CD14-positive monocyte (primary cell): ENCODE measurements around the gene NAV1. TPM values are rescaled to one million over a fixed set of nuclear protein-coding genes. Genes with fewer than 3 reads are reported as not detected.
"Not testable (repeated sequence)": the region's sequence is repeated elsewhere in the genome, so short reads cannot be mapped to it uniquely, and the experiment has no call there.

ENCODE experiments used
- DNase-seq, 3 donors: peaks; one replicate each; pipeline ENCODE4 v3.0.0-alpha.2; 2011 to 2022
- H2AFZ ChIP-seq: 2 replicates; pipeline ENCODE4 v1.6.0; 2012; ENCODE audit warnings: mild to moderate bottlenecking, low read depth, low read length, inconsistent platforms; ENCODE audit not compliant: insufficient read depth, poor library complexity, severe bottlenecking
- H3K27ac ChIP-seq, 2 donors: 1 replicate in 1 of 2; 2 replicates in 1 of 2; pipeline ENCODE4 v1.5.1; 2012 to 2013; ENCODE audit warnings: low read length in 2 of 2, control low read depth in 1 of 2, inconsistent platforms in 1 of 2, low read depth in 1 of 2, mild to moderate bottlenecking in 1 of 2
- H3K27me3 ChIP-seq, 2 donors: one replicate each; pipeline versions ENCODE4 v1.6.0 to v1.6.1; 2011 to 2013; ENCODE audit warnings: low read length in 2 of 2; ENCODE audit not compliant: control insufficient read depth in 2 of 2, insufficient read depth in 2 of 2
- H3K36me3 ChIP-seq, 2 donors: replicated peaks in 1 of 2; 1 replicate in 1 of 2; 2 replicates in 1 of 2; pipeline versions ENCODE4 v1.5.1 to v1.6.1; 2012 to 2013; ENCODE audit warnings: low read length in 2 of 2, control low read depth in 1 of 2, inconsistent platforms in 1 of 2, mild to moderate bottlenecking in 1 of 2; ENCODE audit not compliant: insufficient read depth in 2 of 2, control insufficient read depth in 1 of 2
- H3K4me1 ChIP-seq, 2 donors: 1 replicate in 1 of 2; 2 replicates in 1 of 2; pipeline versions ENCODE4 v1.5.1 to v1.6.1; 2012 to 2013; ENCODE audit warnings: low read length in 2 of 2, control low read depth in 1 of 2, inconsistent platforms in 1 of 2, mild to moderate bottlenecking in 1 of 2, moderate library complexity in 1 of 2; ENCODE audit not compliant: insufficient read depth in 2 of 2, control insufficient read depth in 1 of 2
- H3K4me2 ChIP-seq: replicated peaks from 2 replicates; pipeline ENCODE3; 2012; ENCODE audit warnings: low read length, moderate library complexity, mild to moderate bottlenecking; ENCODE audit not compliant: poor library complexity, severe bottlenecking; ENCODE audit errors: extremely low read depth
- H3K4me3 ChIP-seq, 3 experiments: fragments of 200-600 bp in 1 of 3; sonication (generic) in 1 of 3; replicated peaks in 1 of 3; 1 replicate in 2 of 3; 2 replicates in 1 of 3; pipeline ENCODE4 v1.5.1; 2011 to 2013; ENCODE audit warnings: low read length in 3 of 3, mild to moderate bottlenecking in 3 of 3, control low read depth in 2 of 3, low read depth in 2 of 3, inconsistent platforms in 1 of 3, moderate library complexity in 1 of 3
- H3K79me2 ChIP-seq: 2 replicates; pipeline ENCODE4 v1.6.0; 2012; ENCODE audit warnings: mild to moderate bottlenecking, control low read depth, inconsistent platforms, low read length, moderate library complexity; ENCODE audit not compliant: insufficient read depth
- H3K9ac ChIP-seq: 2 replicates; pipeline ENCODE4 v1.6.0; 2017; ENCODE audit warnings: low read length, mild to moderate bottlenecking; ENCODE audit not compliant: insufficient read depth, poor library complexity, severe bottlenecking
- H3K9me3 ChIP-seq, 2 donors: replicated peaks in 1 of 2; 1 replicate in 1 of 2; 2 replicates in 1 of 2; pipeline versions ENCODE4 v1.5.1 to v1.6.1; 2012 to 2013; ENCODE audit warnings: low read length in 2 of 2, control low read depth in 1 of 2; ENCODE audit not compliant: control insufficient read depth in 1 of 2, insufficient read depth in 1 of 2
- H4K20me1 ChIP-seq: 2 replicates; pipeline ENCODE4 v1.6.0; 2012; ENCODE audit warnings: mild to moderate bottlenecking, low read length, control low read depth, moderate library complexity; ENCODE audit not compliant: insufficient read depth
- H3K27ac Mint-ChIP-seq, 7 donors: one replicate each; pipeline ENCODE4 v1.8.0; 2020; ENCODE audit warnings: mild to moderate bottlenecking in 7 of 7, mixed read lengths in 7 of 7, moderate library complexity in 6 of 7, inconsistent platforms in 2 of 7
- H3K27me3 Mint-ChIP-seq, 3 donors: one replicate each; pipeline ENCODE4 v1.8.0; 2021 to 2022; ENCODE audit warnings: low read depth in 3 of 3, mild to moderate bottlenecking in 3 of 3, mixed read lengths in 3 of 3, moderate library complexity in 3 of 3, inconsistent platforms in 1 of 3
- H3K36me3 Mint-ChIP-seq, 2 donors: one replicate each; pipeline ENCODE4 v1.8.0; 2020; ENCODE audit warnings: mixed read lengths in 2 of 2, inconsistent platforms in 1 of 2, mild to moderate bottlenecking in 1 of 2
- H3K4me1 Mint-ChIP-seq: one replicate; pipeline ENCODE4 v1.8.0; 2020; ENCODE audit warnings: mild to moderate bottlenecking, mixed read lengths
- H3K4me3 Mint-ChIP-seq, 2 donors: one replicate each; pipeline ENCODE4 v1.8.0; 2020; ENCODE audit warnings: mild to moderate bottlenecking in 2 of 2, mixed read lengths in 2 of 2, moderate library complexity in 1 of 2
- H3K9me3 Mint-ChIP-seq, 7 donors: one replicate each; pipeline ENCODE4 v1.8.0; 2020 to 2022; ENCODE audit warnings: mixed read lengths in 7 of 7, mild to moderate bottlenecking in 6 of 7, moderate library complexity in 6 of 7, inconsistent platforms in 2 of 7
- WGBS: methylation state at CpG from one replicate; pipeline ENCODE4 v1.1.5; 2013; ENCODE audit warnings: missing lambda C conversion rate; ENCODE audit not compliant: insufficient coverage; 5-methylcytosine and 5-hydroxymethylcytosine counted together
- intact Hi-C, 2 donors: fragments of 100-400 bp; cut with micrococcal nuclease; formaldehyde crosslinking; loops; one replicate each; pipeline versions ENCODE4 v1.15.0 to v1.15.1; 2023
- polyA plus RNA-seq, 3 donors: library from polyadenylated mRNA; depleted of rRNA in 1 of 3; unstranded in 2 of 3; stranded (reverse) in 1 of 3; fragments of 300-500 nt in 2 of 3; fragments of >200 nt in 1 of 3; fragmentation: Illumina TruSeq in 2 of 3; gene quantifications; 1 replicate in 2 of 3; 2 replicates in 1 of 3; pipeline ENCODE4 v1.2.3, GENCODE V29; 2012 to 2021
- TF ChIP-seq, protein P1 (sequence below): fragments of 200-600 bp; IDR thresholded peaks from one replicate; pipeline ENCODE4 v1.8.0; 2022; ENCODE audit warnings: antibody characterized with exemption, mild to moderate bottlenecking

NAV1 gene
- polyA plus RNA-seq, 3 donors = 0.37 to 1.4 (median 0.89) TPM

DNA sequence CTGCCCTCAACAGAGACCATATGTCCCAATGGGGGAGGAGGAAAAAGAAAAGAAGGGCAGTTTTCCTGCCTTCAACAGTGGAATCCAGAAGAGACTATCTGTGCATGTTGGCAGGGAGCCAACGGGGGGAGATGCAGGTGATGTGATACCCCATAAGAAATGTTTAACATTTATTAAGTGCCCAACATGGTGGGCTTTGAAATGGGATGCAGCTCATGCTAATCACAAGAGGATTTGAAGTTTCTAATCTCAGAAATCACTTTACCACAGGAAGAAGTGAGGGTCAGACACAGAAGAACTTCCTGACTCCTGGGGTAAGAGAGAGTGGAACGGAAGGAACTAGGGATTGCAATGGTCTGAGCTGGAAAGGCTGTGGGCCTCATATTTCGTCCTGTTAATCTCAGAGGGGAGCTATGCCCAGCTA lies 48.2 kb upstream of the NAV1 start:
- Histone ChIP-seq H2AFZ (no peak overlapping the region), H3K9ac (no peak overlapping the region), H3K27me3 (no peaks in the 10 kb centered on the region), H3K9me3 (no peaks in the 10 kb centered on the region), H4K20me1 (peaks cover 40% of the 10 kb centered on the region), H3K79me2 (peaks cover 5% of the 10 kb centered on the region), H3K36me3 (peaks cover 49 to 70% of the 10 kb centered on the region in 2 donors), H3K4me3 (no peak overlapping the region), H3K4me1 (peaks cover 49 to 50% of the 10 kb centered on the region in 2 donors), H3K4me2 (no peak overlapping the region), H3K27ac (peak overlapping the region in 1 of 2 donors; percentile 87)
- no peak for DNase-seq
- Mint-ChIP-seq H3K36me3 (peaks cover 76 to 82% of the 10 kb centered on the region in 2 donors), H3K27ac (peak overlapping the region; percentile 32 to 96 (median 78)), H3K27me3 (peaks cover 0 to 6% (median 5%) of the 10 kb centered on the region in 3 donors), H3K4me1 (peaks cover 62% of the 10 kb centered on the region), H3K4me3 (no peak overlapping the region), H3K9me3 (peaks cover 0 to 12% (median 2%) of the 10 kb centered on the region in 7 donors)
- TF ChIP-seq, protein P1, sequence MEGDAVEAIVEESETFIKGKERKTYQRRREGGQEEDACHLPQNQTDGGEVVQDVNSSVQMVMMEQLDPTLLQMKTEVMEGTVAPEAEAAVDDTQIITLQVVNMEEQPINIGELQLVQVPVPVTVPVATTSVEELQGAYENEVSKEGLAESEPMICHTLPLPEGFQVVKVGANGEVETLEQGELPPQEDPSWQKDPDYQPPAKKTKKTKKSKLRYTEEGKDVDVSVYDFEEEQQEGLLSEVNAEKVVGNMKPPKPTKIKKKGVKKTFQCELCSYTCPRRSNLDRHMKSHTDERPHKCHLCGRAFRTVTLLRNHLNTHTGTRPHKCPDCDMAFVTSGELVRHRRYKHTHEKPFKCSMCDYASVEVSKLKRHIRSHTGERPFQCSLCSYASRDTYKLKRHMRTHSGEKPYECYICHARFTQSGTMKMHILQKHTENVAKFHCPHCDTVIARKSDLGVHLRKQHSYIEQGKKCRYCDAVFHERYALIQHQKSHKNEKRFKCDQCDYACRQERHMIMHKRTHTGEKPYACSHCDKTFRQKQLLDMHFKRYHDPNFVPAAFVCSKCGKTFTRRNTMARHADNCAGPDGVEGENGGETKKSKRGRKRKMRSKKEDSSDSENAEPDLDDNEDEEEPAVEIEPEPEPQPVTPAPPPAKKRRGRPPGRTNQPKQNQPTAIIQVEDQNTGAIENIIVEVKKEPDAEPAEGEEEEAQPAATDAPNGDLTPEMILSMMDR = no peak
- 32% methylated on average over 3 of the region's 3 CpGs for WGBS
- intact Hi-C loops = loop anchor here in 1 of 2 donors (10.0 kb wide), 1 partner anchor 56 kb away; no protein-coding TSS in a partner anchor

DNA sequence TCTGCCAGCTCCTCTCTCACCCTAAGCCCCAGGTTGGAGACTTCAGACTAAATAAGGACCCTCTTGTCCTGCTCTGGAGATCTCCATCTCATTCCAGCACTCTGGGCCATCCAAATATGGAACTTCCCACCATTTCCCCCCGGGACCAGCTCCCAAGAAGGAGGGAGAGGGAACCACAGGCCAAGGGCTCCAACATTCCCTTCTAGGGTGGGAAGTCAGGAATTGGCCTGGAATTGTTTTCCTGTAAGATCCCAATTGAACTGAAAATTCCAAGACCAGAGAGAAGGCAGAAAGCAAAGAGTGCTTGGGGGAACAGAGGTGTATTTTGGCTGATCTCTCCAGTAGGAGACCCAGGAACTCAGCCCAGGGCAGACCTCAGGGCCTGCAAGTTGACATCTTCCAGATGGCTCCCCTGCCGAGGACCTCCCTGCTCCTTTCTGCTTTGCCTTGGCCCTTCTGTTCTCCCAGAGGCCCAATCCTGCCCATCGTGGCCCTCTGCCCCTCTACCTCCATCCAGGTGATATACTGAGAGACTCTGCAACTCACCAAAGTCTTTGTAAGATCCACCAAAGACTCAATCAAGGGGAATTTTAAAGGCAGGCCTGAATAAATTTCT lies 46.9 kb upstream of the NAV1 start:
- peaks cover 74 to 78% of the 10 kb centered on the region in 2 donors for H3K36me3 Mint-ChIP-seq
- Histone ChIP-seq H3K4me1 (peaks cover 45 to 50% of the 10 kb centered on the region in 2 donors), H3K9ac (no peak overlapping the region), H3K27me3 (no peaks in the 10 kb centered on the region), H3K4me2 (no peak overlapping the region), H3K36me3 (peaks cover 50 to 68% of the 10 kb centered on the region in 2 donors), H3K4me3 (no peak overlapping the region), H3K79me2 (peaks cover 12% of the 10 kb centered on the region), H2AFZ (no peak overlapping the region), H3K27ac (no peak overlapping the region), H3K9me3 (no peaks in the 10 kb centered on the region), H4K20me1 (peaks cover 51% of the 10 kb centered on the region)
- DNase-seq = no peak
- H3K9me3 Mint-ChIP-seq = peaks cover 0 to 12% (median 2%) of the 10 kb centered on the region in 7 donors
- TF ChIP-seq, protein P1 = no peak
- H3K4me1 Mint-ChIP-seq = peaks cover 57% of the 10 kb centered on the region
- no peak overlapping the region for H3K4me3 Mint-ChIP-seq
- peaks cover 0 to 7% (median 5%) of the 10 kb centered on the region in 3 donors for H3K27me3 Mint-ChIP-seq
- WGBS = 100% methylated on average over 2 of the region's 3 CpGs
- intact Hi-C loops = loop anchor here in 1 of 2 donors (10.0 kb wide), 1 partner anchor 57 kb away; no protein-coding TSS in a partner anchor
- H3K27ac Mint-ChIP-seq = peak overlapping the region in 5 of 7 donors; percentile 18 to 73 (median 63)

DNA sequence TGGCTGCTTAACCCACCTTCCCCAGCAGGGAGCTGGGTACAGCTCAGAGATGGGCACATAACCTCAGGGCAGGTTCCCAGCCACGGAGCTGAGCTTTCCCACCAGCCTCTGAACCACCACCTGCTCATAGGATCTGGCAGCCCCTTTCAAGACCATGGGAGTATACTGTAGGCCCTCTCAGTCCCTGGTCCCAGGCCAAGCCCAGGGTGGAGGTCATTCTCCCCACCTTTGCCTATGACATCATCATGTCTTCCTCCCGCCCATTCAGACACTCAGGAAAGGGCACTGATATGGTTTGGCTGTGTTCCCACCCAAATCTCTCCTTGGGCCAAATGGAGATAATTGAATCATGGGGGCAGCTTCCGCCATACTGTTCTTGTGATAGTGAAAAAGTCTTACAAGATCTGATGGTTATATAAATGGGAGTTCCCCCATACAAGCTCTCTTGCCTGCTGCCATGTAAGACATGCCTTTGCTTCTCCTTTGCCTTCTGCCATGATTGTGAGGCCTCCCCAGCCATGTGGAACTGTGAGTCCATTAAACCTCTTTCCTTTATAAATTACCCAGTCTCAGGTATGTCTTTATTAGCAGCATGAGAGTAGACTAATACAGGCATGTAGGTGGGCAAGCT lies 45.8 kb upstream of the NAV1 start:
- not testable (repeated sequence) for H3K9me3 ChIP-seq, H3K27me3 Mint-ChIP-seq, H3K27me3 ChIP-seq, H3K4me3 ChIP-seq, H3K4me2 ChIP-seq, H3K4me3 Mint-ChIP-seq, H2AFZ ChIP-seq, H3K27ac ChIP-seq, DNase-seq, H3K9ac ChIP-seq
- H3K4me1 ChIP-seq = peaks cover 45 to 50% of the 10 kb centered on the region in 2 donors
- 100% methylated on average over 1 of the region's 3 CpGs for WGBS
- H3K36me3 Mint-ChIP-seq = peaks cover 66 to 78% of the 10 kb centered on the region in 2 donors
- H4K20me1 ChIP-seq = peaks cover 60% of the 10 kb centered on the region
- peaks cover 43 to 66% of the 10 kb centered on the region in 2 donors for H3K36me3 ChIP-seq
- H3K27ac Mint-ChIP-seq = peak overlapping the region in 2 of 7 donors; percentile 25 to 50
- H3K9me3 Mint-ChIP-seq = peaks cover 0 to 12% (median 2%) of the 10 kb centered on the region in 7 donors
- H3K4me1 Mint-ChIP-seq = peaks cover 57% of the 10 kb centered on the region
- peaks cover 16% of the 10 kb centered on the region for H3K79me2 ChIP-seq
- intact Hi-C loops = loop anchor here in 1 of 2 donors (10.0 kb wide), 1 partner anchor 58 kb away; no protein-coding TSS in a partner anchor
